ENCODE measurements around the gene MAP3K14. TPM values are rescaled to one million over a fixed set of nuclear protein-coding genes. Genes with fewer than 3 reads are reported as not detected.

Gene MAP3K14
- total and polyA plus RNA-seq, 4 donors, result 1.2 to 7.8 (median 4.2) TPM

GRCh38 chr17:45333702-45334092 is 16.9 kb upstream of the MAP3K14 start:
- 84% methylated on average over 4 of the region's 4 CpGs for WGBS

GRCh38 chr17:45332989-45333701 is 16.3 kb upstream of the MAP3K14 start:
- no peak overlapping the region for H3K9ac ChIP-seq (ENCODE audit: low read depth in 1 of 2, low read length in 2 of 2)
- no peak overlapping the region for H3K27ac ChIP-seq (ENCODE audit: low read depth in 1 of 2, low read length in 2 of 2)
- H3K36me3 ChIP-seq (ENCODE audit: control insufficient read depth in 4 of 4, insufficient read depth in 3 of 4, low read depth in 1 of 4, low read length in 3 of 4), result no peaks in the 10 kb centered on the region
- WGBS, result 61% methylated on average over 4 of the region's 4 CpGs
- H3K27me3 ChIP-seq (ENCODE audit: control insufficient read depth in 4 of 4, insufficient read depth in 4 of 4, low read length in 3 of 4), result no peaks in the 10 kb centered on the region
- H3K9me3 ChIP-seq (ENCODE audit: control insufficient read depth in 4 of 4, low read length in 3 of 4), result no peaks in the 10 kb centered on the region
- TF ChIP-seq EGR1 (IDR thresholded peaks at IDR 0.05; ENCODE audit: low read depth in 2 of 2) (no peak), FOXA2 (IDR thresholded peaks at IDR 0.05) (no peak), NR2F2 (IDR thresholded peaks at IDR 0.05) (no peak), FOXA1 (IDR thresholded peaks at IDR 0.05) (no peak), RXRA (IDR thresholded peaks at IDR 0.05) (no peak), GABPA (IDR thresholded peaks at IDR 0.05 in 1 of 2, conservative IDR thresholded peaks at IDR 0.05 in 1 of 2) (no peak), ZBTB33 (IDR thresholded peaks at IDR 0.05) (no peak), CTCF (IDR thresholded peaks at IDR 0.05; ENCODE audit: low read depth, low read length, missing input control) (no peak)
- no peak for DNase-seq (ENCODE audit: low spot score)
- H3K4me1 ChIP-seq (ENCODE audit: control insufficient read depth in 4 of 4, insufficient read depth in 4 of 4, low read length in 3 of 4), result no peaks in the 10 kb centered on the region
- no peak overlapping the region for H3K4me3 ChIP-seq (ENCODE audit: low read depth in 1 of 3, low read length in 3 of 3)

More at GRCh38 chr17:45333702-45334092, 16.9 kb upstream of the MAP3K14 start:
- no peak for DNase-seq (ENCODE audit: low spot score)
- H3K27ac ChIP-seq (ENCODE audit: low read depth in 1 of 2, low read length in 2 of 2), result no peak overlapping the region
- no peaks in the 10 kb centered on the region for H3K4me1 ChIP-seq (ENCODE audit: control insufficient read depth in 4 of 4, insufficient read depth in 4 of 4, low read length in 3 of 4)
- H3K27me3 ChIP-seq (ENCODE audit: control insufficient read depth in 4 of 4, insufficient read depth in 4 of 4, low read length in 3 of 4), result no peaks in the 10 kb centered on the region
- no peak overlapping the region for H3K4me3 ChIP-seq (ENCODE audit: low read depth in 1 of 3, low read length in 3 of 3)
- TF ChIP-seq FOXA1 (IDR thresholded peaks at IDR 0.05), result no peak
- TF ChIP-seq HNF4G (IDR thresholded peaks at IDR 0.05), result no peak
- no peaks in the 10 kb centered on the region for H3K9me3 ChIP-seq (ENCODE audit: control insufficient read depth in 4 of 4, low read length in 3 of 4)
- no peaks in the 10 kb centered on the region for H3K36me3 ChIP-seq (ENCODE audit: control insufficient read depth in 4 of 4, insufficient read depth in 3 of 4, low read depth in 1 of 4, low read length in 3 of 4)
- no peak overlapping the region for H3K9ac ChIP-seq (ENCODE audit: low read depth in 1 of 2, low read length in 2 of 2)

- Histone ChIP-seq H3K4me3 (ENCODE audit: low read depth in 1 of 3, low read length in 3 of 3) (no peak overlapping the region), H3K9ac (ENCODE audit: low read depth in 1 of 2, low read length in 2 of 2) (no peak overlapping the region), H3K27ac (ENCODE audit: low read depth in 1 of 2, low read length in 2 of 2) (no peak overlapping the region), H3K9me3 (ENCODE audit: control insufficient read depth in 4 of 4, low read length in 3 of 4) (no peaks in the 10 kb centered on the region), H3K36me3 (ENCODE audit: control insufficient read depth in 4 of 4, insufficient read depth in 3 of 4, low read depth in 1 of 4, low read length in 3 of 4) (no peaks in the 10 kb centered on the region), H3K27me3 (ENCODE audit: control insufficient read depth in 4 of 4, insufficient read depth in 4 of 4, low read length in 3 of 4) (no peaks in the 10 kb centered on the region), H3K4me1 (ENCODE audit: control insufficient read depth in 4 of 4, insufficient read depth in 4 of 4, low read length in 3 of 4) (no peaks in the 10 kb centered on the region)
- DNase-seq (ENCODE audit: low spot score), result no peak
- WGBS, result 88% methylated on average over 5 of the region's 5 CpGs
- no peak for TF ChIP-seq EGR1 (IDR thresholded peaks at IDR 0.05; ENCODE audit: low read depth in 2 of 2)
- no peak for TF ChIP-seq JUND (IDR thresholded peaks at IDR 0.05)
- no peak for TF ChIP-seq RAD21 (IDR thresholded peaks at IDR 0.05)
- no peak for TF ChIP-seq MAX (IDR thresholded peaks at IDR 0.05)
- TF ChIP-seq SP1 (IDR thresholded peaks at IDR 0.05), result no peak
- TF ChIP-seq ZBTB33 (IDR thresholded peaks at IDR 0.05), result no peak
- no peak for TF ChIP-seq FOXA2 (IDR thresholded peaks at IDR 0.05)
- TF ChIP-seq YY1 (IDR thresholded peaks at IDR 0.05), result no peak
- TF ChIP-seq TAF1 (conservative IDR thresholded peaks at IDR 0.05), result no peak
- TF ChIP-seq ATF3 (IDR thresholded peaks at IDR 0.05), result no peak
- no peak for TF ChIP-seq HNF4G (IDR thresholded peaks at IDR 0.05)
- TF ChIP-seq REST (IDR thresholded peaks at IDR 0.05), result no peak
- TF ChIP-seq HNF4A (conservative IDR thresholded peaks at IDR 0.05), result no peak
- TF ChIP-seq NR2F2 (IDR thresholded peaks at IDR 0.05), result no peak
- TF ChIP-seq GABPA (IDR thresholded peaks at IDR 0.05 in 1 of 2, conservative IDR thresholded peaks at IDR 0.05 in 1 of 2), result no peak
Measured at GRCh38 chr17:45332505-45332904, 15.7 kb upstream of the MAP3K14 start.

All from liver (tissue), 9 donors.